IgD-negative memory B cell (primary cell): ENCODE measurements around the gene ADGRL4. TPM values are rescaled to one million over a fixed set of nuclear protein-coding genes. Genes with fewer than 3 reads are reported as not detected.
A peak's percentile ranks its signal among the peaks of the same experiment; 100 is the strongest.

Experiments used
- H3K27ac Mint-ChIP-seq, 3 donors: one replicate each; pipeline ENCODE4 v1.8.0; 2020 to 2022; ENCODE audit warnings: mild to moderate bottlenecking in 3 of 3, mixed read lengths in 3 of 3, moderate library complexity in 1 of 3
- H3K27me3 Mint-ChIP-seq: one replicate; pipeline ENCODE4 v1.8.0; 2021; ENCODE audit warnings: mixed read lengths
- H3K36me3 Mint-ChIP-seq: one replicate; pipeline ENCODE4 v1.8.0; 2020; ENCODE audit warnings: mild to moderate bottlenecking, mixed read lengths
- H3K4me1 Mint-ChIP-seq, 3 donors: one replicate each; pipeline ENCODE4 v1.8.0; 2020 to 2022; ENCODE audit warnings: mixed read lengths in 3 of 3, mild to moderate bottlenecking in 1 of 3
- H3K4me3 Mint-ChIP-seq, 4 donors: one replicate each; pipeline ENCODE4 v1.8.0; 2020 to 2022; ENCODE audit warnings: mild to moderate bottlenecking in 4 of 4, mixed read lengths in 4 of 4, moderate library complexity in 3 of 4
- H3K9me3 Mint-ChIP-seq, 3 donors: one replicate each; pipeline ENCODE4 v1.8.0; 2020 to 2021; ENCODE audit warnings: mixed read lengths in 3 of 3, mild to moderate bottlenecking in 1 of 3
- polyA plus RNA-seq: library from polyadenylated mRNA; unstranded; fragments of 300-500 nt; fragmentation: Illumina TruSeq; gene quantifications from one replicate; pipeline ENCODE4 v1.2.3, GENCODE V29; 2021

The ADGRL4 gene
- polyA plus RNA-seq: not detected

DNA sequence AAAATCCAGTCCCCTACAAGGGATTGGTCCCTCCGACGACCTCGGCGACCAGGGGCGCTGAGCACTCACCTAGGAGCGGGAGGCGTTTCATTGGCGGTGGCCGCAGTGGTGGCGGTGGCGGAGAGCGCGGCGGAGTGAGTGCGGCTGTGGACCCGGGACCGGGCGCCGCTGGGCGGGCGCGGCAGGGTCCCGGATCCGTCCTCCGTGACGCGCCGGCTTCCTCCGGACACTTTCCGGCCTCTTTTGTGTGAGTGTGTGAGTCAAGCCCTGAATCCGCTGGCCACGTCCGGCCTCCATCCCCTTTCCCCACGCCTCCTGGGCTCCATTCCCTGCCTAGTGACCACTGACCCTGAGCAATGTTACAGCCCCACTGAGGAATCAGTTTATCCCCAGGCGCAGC lies at the start of gene ADGRL4:
Gene ADGRL4 (minus strand): TSS at position 167 of the 400 bp plus-strand sequence. CDS start 76 bp downstream, at position 91.
- H3K4me3 Mint-ChIP-seq: no peak within 1 kb of the TSS
- H3K9me3 Mint-ChIP-seq: no peaks in the 10 kb centered on the region
- no peaks in the 10 kb centered on the region for H3K36me3 Mint-ChIP-seq
- no peaks in the 10 kb centered on the region for H3K4me1 Mint-ChIP-seq
- H3K27me3 Mint-ChIP-seq: peaks cover 3% of the 10 kb centered on the region
- H3K27ac Mint-ChIP-seq: no peak within 1 kb of the TSS

DNA sequence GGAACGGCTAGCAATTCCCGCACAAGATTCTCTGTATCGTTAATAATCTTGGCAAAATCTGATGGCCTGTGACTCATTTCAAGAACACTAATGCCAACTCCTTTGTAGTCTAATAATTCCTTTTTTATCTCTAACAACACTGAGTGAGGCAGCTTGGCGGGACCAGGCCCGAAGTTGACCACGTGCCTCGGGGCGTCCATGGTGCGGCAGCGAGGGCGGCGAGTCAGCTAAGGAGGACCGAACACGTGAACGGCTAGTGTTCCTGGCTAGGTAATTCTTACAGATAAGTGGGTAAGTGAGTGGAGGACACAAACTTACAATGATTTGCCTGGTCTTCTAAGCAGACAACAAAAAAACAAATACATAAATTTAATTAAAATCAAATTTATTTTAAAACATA lies 49.3 kb upstream of the ADGRL4 start:
- Mint-ChIP-seq H3K4me1 (peaks cover 0 to 4% (median 0%) of the 10 kb centered on the region in 3 donors), H3K9me3 (peaks cover 4 to 10% (median 4%) of the 10 kb centered on the region in 3 donors), H3K36me3 (peaks cover 2% of the 10 kb centered on the region), H3K4me3 (no peak overlapping the region), H3K27me3 (no peaks in the 10 kb centered on the region), H3K27ac (no peak overlapping the region)

GRCh38 chr1:79052829-79053449 lies 46.4 kb upstream of the ADGRL4 start:
- peaks cover 2 to 10% (median 7%) of the 10 kb centered on the region in 3 donors for H3K9me3 Mint-ChIP-seq
- H3K4me1 Mint-ChIP-seq: peaks cover 0 to 4% (median 0%) of the 10 kb centered on the region in 3 donors
- peaks cover 2% of the 10 kb centered on the region for H3K36me3 Mint-ChIP-seq
- H3K4me3 Mint-ChIP-seq: peak overlapping the region; percentile 32 to 92 (median 70)
- no peaks in the 10 kb centered on the region for H3K27me3 Mint-ChIP-seq
- H3K27ac Mint-ChIP-seq: no peak overlapping the region

DNA sequence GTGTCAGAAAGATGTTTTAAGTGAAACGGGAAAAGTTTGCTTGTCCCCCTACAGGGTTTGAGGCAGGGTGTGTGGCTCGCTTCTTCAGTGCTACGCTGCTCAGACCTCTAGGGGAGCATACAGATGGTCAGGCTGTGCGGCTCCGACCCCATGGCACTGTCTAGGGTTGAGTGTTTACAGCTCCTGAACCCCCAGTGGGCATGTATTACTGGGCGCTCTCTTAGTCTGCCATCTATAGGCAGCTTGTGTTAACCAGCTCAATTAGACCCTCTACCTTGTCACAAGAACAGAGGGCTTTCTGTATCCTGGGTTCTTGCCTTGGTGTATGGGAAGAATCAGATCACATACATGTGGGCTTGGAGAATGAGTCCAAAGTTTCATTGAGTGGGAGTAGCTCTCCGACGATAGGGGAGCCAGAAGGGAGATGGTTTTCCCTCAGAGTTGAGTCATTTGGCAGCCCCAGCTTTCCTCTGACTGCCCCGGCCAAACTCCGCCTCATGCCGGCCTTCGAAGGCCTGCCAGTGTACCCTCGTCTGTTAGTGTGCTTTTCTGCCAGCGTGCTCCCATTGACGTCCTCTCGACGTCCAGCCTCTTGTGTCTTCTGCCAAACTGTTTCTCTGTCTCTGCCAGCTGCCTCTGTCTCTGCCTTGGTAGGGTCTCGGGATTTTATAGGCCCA lies 38.6 kb upstream of the ADGRL4 start:
- Mint-ChIP-seq H3K4me3 (no peak overlapping the region), H3K9me3 (peaks cover 0 to 2% (median 0%) of the 10 kb centered on the region in 3 donors), H3K36me3 (no peaks in the 10 kb centered on the region), H3K27me3 (no peaks in the 10 kb centered on the region), H3K4me1 (peaks cover 0 to 6% (median 4%) of the 10 kb centered on the region in 3 donors), H3K27ac (no peak overlapping the region)

GRCh38 chr1:79043506-79043905 lies 37.0 kb upstream of the ADGRL4 start:
- Mint-ChIP-seq H3K4me1 (peaks cover 0 to 6% (median 4%) of the 10 kb centered on the region in 3 donors), H3K4me3 (no peak overlapping the region), H3K9me3 (peaks cover 0 to 3% (median 2%) of the 10 kb centered on the region in 3 donors), H3K36me3 (no peaks in the 10 kb centered on the region), H3K27ac (no peak overlapping the region), H3K27me3 (no peaks in the 10 kb centered on the region)

DNA sequence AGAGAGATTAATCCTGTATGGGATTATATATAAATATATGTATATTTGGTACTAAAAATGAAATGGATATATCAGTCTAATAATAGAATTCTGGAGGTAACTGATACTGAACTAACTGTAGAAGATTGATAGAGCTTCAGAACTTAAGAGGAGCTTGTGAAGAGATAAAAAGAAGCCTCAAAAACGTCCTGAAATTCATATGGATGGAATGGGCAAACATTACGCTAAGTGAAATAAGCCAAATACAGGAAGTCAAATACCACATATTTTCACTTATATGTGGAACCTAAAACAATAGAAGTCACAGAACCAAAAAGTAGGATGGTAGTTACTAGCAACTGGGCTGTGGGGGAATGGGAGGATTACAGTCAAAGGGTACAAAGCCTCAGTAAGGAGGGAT lies 36.0 kb upstream of the ADGRL4 start:
- Mint-ChIP-seq H3K36me3 (peaks cover under 1% of the 10 kb centered on the region), H3K4me1 (peaks cover 0 to 6% (median 4%) of the 10 kb centered on the region in 3 donors), H3K27ac (no peak overlapping the region), H3K27me3 (no peaks in the 10 kb centered on the region), H3K4me3 (no peak overlapping the region), H3K9me3 (peaks cover 0 to 9% (median 2%) of the 10 kb centered on the region in 3 donors)

GRCh38 chr1:79042117-79042516 lies 35.6 kb upstream of the ADGRL4 start:
- H3K36me3 Mint-ChIP-seq: peaks cover 4% of the 10 kb centered on the region
- H3K27me3 Mint-ChIP-seq: no peaks in the 10 kb centered on the region
- no peak overlapping the region for H3K27ac Mint-ChIP-seq
- peaks cover 2 to 13% (median 4%) of the 10 kb centered on the region in 3 donors for H3K9me3 Mint-ChIP-seq
- H3K4me1 Mint-ChIP-seq: peaks cover 0 to 6% (median 4%) of the 10 kb centered on the region in 3 donors
- no peak overlapping the region for H3K4me3 Mint-ChIP-seq

DNA sequence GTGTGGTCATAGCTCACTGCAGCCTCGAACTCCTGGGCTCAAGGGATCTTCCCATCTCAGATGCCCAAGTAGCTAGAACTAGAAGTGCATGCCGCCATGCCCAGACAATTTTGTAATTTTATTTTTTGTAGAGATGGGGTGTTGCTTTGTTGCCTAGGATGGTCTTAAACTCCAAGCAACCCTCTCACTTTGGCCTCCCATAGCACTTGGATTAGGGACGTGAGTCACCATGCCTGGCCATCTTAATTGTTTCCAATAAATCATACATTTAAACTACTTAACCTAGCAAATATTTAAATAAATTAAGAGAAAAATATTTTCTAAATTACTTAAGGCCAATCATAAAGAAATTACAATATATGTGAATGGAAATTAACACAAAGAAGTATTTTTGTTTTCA lies 35.1 kb upstream of the ADGRL4 start:
- H3K9me3 Mint-ChIP-seq: peaks cover 2 to 13% (median 5%) of the 10 kb centered on the region in 3 donors
- peaks cover 5% of the 10 kb centered on the region for H3K36me3 Mint-ChIP-seq
- H3K4me1 Mint-ChIP-seq: peaks cover 0 to 6% (median 4%) of the 10 kb centered on the region in 3 donors
- no peak overlapping the region for H3K4me3 Mint-ChIP-seq
- H3K27me3 Mint-ChIP-seq: no peaks in the 10 kb centered on the region
- no peak overlapping the region for H3K27ac Mint-ChIP-seq

DNA sequence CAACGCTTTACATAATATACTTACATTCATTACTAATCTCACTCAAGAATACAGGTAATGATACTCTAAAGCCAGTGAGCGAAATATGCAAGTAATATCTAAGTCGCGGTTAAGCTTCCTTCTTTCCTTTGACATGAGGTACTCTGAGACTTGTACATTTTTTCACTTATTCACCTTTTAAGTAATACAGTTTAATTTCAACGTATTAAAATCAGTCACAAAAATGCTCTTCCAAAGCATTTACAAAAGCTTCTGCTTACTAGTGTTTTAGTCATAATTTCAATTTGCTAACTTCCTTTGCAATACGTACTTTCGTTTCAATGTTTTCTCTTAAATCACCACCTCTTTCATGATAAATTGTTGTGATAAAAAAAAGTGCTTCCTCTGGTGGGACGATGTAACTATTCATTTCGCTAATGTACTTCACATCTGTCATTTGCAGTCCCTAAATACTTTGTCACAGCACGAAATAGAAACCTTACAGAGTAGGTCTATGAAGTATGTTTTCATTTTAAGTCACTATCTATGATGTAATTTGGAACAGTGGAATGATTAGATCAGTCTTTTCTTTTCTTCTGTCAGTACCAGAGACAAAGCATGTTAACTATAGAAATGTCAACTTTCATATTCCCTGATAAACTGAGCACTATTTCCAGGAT lies 34.0 kb upstream of the ADGRL4 start:
- Mint-ChIP-seq H3K27ac (no peak overlapping the region), H3K4me1 (peaks cover 0 to 6% (median 4%) of the 10 kb centered on the region in 3 donors), H3K4me3 (peak overlapping the region in 2 of 4 donors; percentile 57 to 70), H3K36me3 (peaks cover 5% of the 10 kb centered on the region), H3K27me3 (no peaks in the 10 kb centered on the region), H3K9me3 (peaks cover 3 to 21% (median 5%) of the 10 kb centered on the region in 3 donors)

- Mint-ChIP-seq H3K27ac (no peak overlapping the region), H3K9me3 (peaks cover 5 to 21% (median 5%) of the 10 kb centered on the region in 3 donors), H3K36me3 (peaks cover 5% of the 10 kb centered on the region), H3K4me1 (peaks cover 0 to 6% (median 4%) of the 10 kb centered on the region in 3 donors), H3K27me3 (no peaks in the 10 kb centered on the region), H3K4me3 (no peak overlapping the region)
Measured at GRCh38 chr1:79037085-79037484, 30.6 kb upstream of the ADGRL4 start.

DNA sequence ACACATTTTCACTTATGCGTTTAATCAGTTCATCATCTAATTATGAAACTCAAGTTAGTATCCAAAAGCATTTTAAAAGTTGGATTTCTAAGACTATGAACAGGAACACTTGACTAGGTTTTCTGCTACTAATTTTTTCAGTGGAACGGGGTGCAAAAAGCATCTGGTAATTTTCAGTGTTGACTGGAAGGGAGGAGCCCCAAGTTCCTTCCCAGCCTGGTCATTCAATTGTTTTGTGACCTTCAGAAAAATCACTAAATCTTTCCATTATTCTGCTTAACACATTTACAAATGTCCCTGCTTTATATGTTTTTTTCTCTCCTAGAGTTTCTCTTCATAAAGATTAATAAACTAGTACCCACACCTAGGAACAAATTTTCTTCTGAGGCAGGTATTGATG lies 6.0 kb upstream of the ADGRL4 start:
- H3K9me3 Mint-ChIP-seq: no peaks in the 10 kb centered on the region
- no peaks in the 10 kb centered on the region for H3K36me3 Mint-ChIP-seq
- H3K27me3 Mint-ChIP-seq: no peaks in the 10 kb centered on the region
- H3K4me3 Mint-ChIP-seq: no peak overlapping the region
- H3K27ac Mint-ChIP-seq: no peak overlapping the region
- no peaks in the 10 kb centered on the region for H3K4me1 Mint-ChIP-seq

GRCh38 chr1:79010589-79010988 lies 4.1 kb upstream of the ADGRL4 start:
- Mint-ChIP-seq H3K27ac (no peak overlapping the region), H3K4me1 (no peaks in the 10 kb centered on the region), H3K4me3 (no peak overlapping the region), H3K27me3 (peaks cover 3% of the 10 kb centered on the region), H3K36me3 (no peaks in the 10 kb centered on the region), H3K9me3 (no peaks in the 10 kb centered on the region)

GRCh38 chr1:79005945-79006344 lies 585 bp downstream of the ADGRL4 start:
- Mint-ChIP-seq H3K27ac (no peak overlapping the region), H3K36me3 (no peaks in the 10 kb centered on the region), H3K9me3 (no peaks in the 10 kb centered on the region), H3K27me3 (peaks cover 3% of the 10 kb centered on the region), H3K4me1 (no peaks in the 10 kb centered on the region), H3K4me3 (no peak overlapping the region)

DNA sequence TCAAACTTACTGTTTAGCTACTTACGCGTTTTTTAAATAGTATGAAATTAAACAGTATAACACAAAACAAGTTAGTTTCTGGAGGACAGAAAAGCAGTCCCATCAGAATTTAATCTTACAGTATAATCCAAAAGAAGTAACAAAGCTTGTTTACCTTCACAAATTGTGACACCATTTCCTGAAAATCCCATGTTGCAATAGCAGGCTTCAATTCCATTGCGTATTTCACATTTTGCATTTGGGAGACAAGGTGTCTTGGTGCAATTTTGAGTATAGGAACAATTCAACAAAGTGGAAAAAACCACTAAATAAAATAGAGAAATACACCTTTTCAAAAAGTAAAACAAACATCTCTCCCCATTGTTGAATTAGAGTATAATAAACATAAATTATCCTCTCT lies 1.6 kb downstream of the ADGRL4 start:
- H3K27me3 Mint-ChIP-seq: peaks cover 3% of the 10 kb centered on the region
- no peaks in the 10 kb centered on the region for H3K36me3 Mint-ChIP-seq
- H3K4me3 Mint-ChIP-seq: no peak overlapping the region
- no peaks in the 10 kb centered on the region for H3K9me3 Mint-ChIP-seq
- no peak overlapping the region for H3K27ac Mint-ChIP-seq
- H3K4me1 Mint-ChIP-seq: no peaks in the 10 kb centered on the region

GRCh38 chr1:78996791-78997190 lies 9.7 kb downstream of the ADGRL4 start:
- H3K4me3 Mint-ChIP-seq: no peak overlapping the region
- no peaks in the 10 kb centered on the region for H3K9me3 Mint-ChIP-seq
- no peaks in the 10 kb centered on the region for H3K4me1 Mint-ChIP-seq
- H3K36me3 Mint-ChIP-seq: no peaks in the 10 kb centered on the region
- H3K27me3 Mint-ChIP-seq: no peaks in the 10 kb centered on the region
- no peak overlapping the region for H3K27ac Mint-ChIP-seq
